Ovary (tissue), 9 donors: Measurements from ENCODE around the gene TSC22D2. TPM values are rescaled to one million over a fixed set of nuclear protein-coding genes. Genes with fewer than 3 reads are reported as not detected.

Source experiments
- DNase-seq, 5 donors: peaks; one replicate each; pipeline ENCODE4 v3.0.0-alpha.2; 2019 to 2020
- H3K27ac ChIP-seq, 2 donors: fragments of 200-600 bp; one replicate each; pipeline versions ENCODE4 v1.5.1 to v1.8.0; 2019 to 2022
- H3K27me3 ChIP-seq: fragments of 200-600 bp; one replicate; pipeline ENCODE4 v1.8.0; 2022
- H3K36me3 ChIP-seq: fragments of 200-600 bp; sonication (generic); one replicate; pipeline ENCODE4 v1.5.1; 2019
- H3K4me1 ChIP-seq: one replicate; pipeline ENCODE4 v1.8.1; 2013; ENCODE audit warnings: mild to moderate bottlenecking, moderate library complexity; ENCODE audit not compliant: insufficient read depth
- H3K4me3 ChIP-seq: fragments of 200-600 bp; sonication (generic); one replicate; pipeline ENCODE4 v1.5.1; 2017
- H3K9me3 ChIP-seq, 2 donors: fragments of 200-600 bp in 1 of 2; sonication (generic) in 1 of 2; one replicate each; pipeline versions ENCODE4 v1.5.1 to v1.8.1; 2013 to 2019; ENCODE audit warnings: mild to moderate bottlenecking in 1 of 2, moderate library complexity in 1 of 2
- CTCF ChIP-seq, 3 donors: fragments of 450-650 bp in 2 of 3; fragments of 200-600 bp in 1 of 3; IDR thresholded peaks; one replicate each; pipeline versions ENCODE4 v1.5.1 to v1.8.0; 2016 to 2022; ENCODE audit warnings: antibody characterized with exemption in 3 of 3, mild to moderate bottlenecking in 1 of 3
- EP300 ChIP-seq: sonication (generic); formaldehyde crosslinking; IDR thresholded peaks from one replicate; pipeline ENCODE4 v1.6.1; 2017; ENCODE audit warnings: antibody characterized with exemption
- POLR2A ChIP-seq: fragments of 450-650 bp; IDR thresholded peaks from one replicate; pipeline ENCODE4 v1.6.1; 2017; ENCODE audit warnings: antibody characterized with exemption, mild to moderate bottlenecking, moderate library complexity
- WGBS, 3 donors: extraction: QIAGEN DNeasy Blood & Tissue Kit in 1 of 3; methylation state at CpG; one replicate each; pipeline versions ENCODE4 v1.1.5 to v1.1.7; 2013 to 2017; 5-methylcytosine and 5-hydroxymethylcytosine counted together
- intact Hi-C, 4 donors: fragments of 100-400 bp; cut with DNase I; formaldehyde crosslinking; loops; one replicate each; pipeline versions ENCODE4 v1.11.0 to v1.15.1; 2022 to 2023
- polyA plus RNA-seq, 2 donors: library from polyadenylated mRNA; stranded (reverse); fragments of 200-250 nt in 1 of 2; fragments of 350-450 nt in 1 of 2; fragmentation: Illumina TruSeq in 1 of 2; extraction: RNeasy Lipid Tissue Mini Kit (QIAGEN cat#74804) in 1 of 2; gene quantifications; one replicate each; pipeline ENCODE4 v1.2.3, GENCODE V29; 2013 to 2014
- total RNA-seq, 7 donors: library from RNA; depleted of rRNA in 2 of 7; stranded (reverse); fragments of >200 nt in 2 of 7; fragmentation: NEBNext Ultra II Directional in 3 of 7; extraction: Animal tissue kit (Norgen Biotek cat#: 25700) in 3 of 7; gene quantifications; one replicate each; pipeline versions ENCODE4 v1.1.0 to v1.2.4, GENCODE V29; 2016 to 2023
- donor health status: DM: no; HTN: no; CAD: no; lungs with moderate emphysema.
- donor health status: DM: no; HTN: no; CAD: no.
- donor health status: Bipolar disorder and iron deficiency.
- donor health status: DM: yes; HTN: yes; CAD: no.
- donor health status: DM: no; HTN: no; CAD: no.
- donor health status: DM: yes; HTN: yes; CAD: no.

TSC22D2 gene
- total and polyA plus RNA-seq, 9 donors: 11.2 to 33.4 (median 23.1) TPM

- H3K36me3 ChIP-seq: no peaks in the 10 kb centered on the region
- intact Hi-C loops: no loop called here
- WGBS, 3 donors: 71 to 78% (median 73%) methylated on average over 2 of the region's 2 CpGs
- no peaks in the 10 kb centered on the region for H3K27me3 ChIP-seq
- no peaks in the 10 kb centered on the region for H3K4me1 ChIP-seq
- DNase-seq: no peak
- H3K9me3 ChIP-seq: no peaks in the 10 kb centered on the region
- no peak overlapping the region for H3K4me3 ChIP-seq
- H3K27ac ChIP-seq: no peak overlapping the region
- TF ChIP-seq POLR2A (no peak), CTCF (IDR thresholded peaks at IDR 0.05) (no peak), EP300 (no peak)
These were observed 36.3 kb downstream of the TSC22D2 start for GRCh38 chr3:150444371-150444770.

GRCh38 chr3:150446470-150446977 is 38.4 kb downstream of the TSC22D2 start:
- 42 to 69% (median 44%) methylated on average over 2 of the region's 2 CpGs for WGBS, 3 donors
- no peak overlapping the region for H3K27ac ChIP-seq

GRCh38 chr3:150447084-150447483 is 39.0 kb downstream of the TSC22D2 start:
- intact Hi-C loops: no loop called here
- 93 to 95% (median 93%) methylated on average over 2 of the region's 2 CpGs for WGBS, 3 donors
- Histone ChIP-seq H3K9me3 (no peaks in the 10 kb centered on the region), H3K4me3 (no peak overlapping the region), H3K4me1 (no peaks in the 10 kb centered on the region), H3K27me3 (no peaks in the 10 kb centered on the region), H3K27ac (no peak overlapping the region), H3K36me3 (no peaks in the 10 kb centered on the region)
- no peak for DNase-seq
- TF ChIP-seq EP300: no peak
- TF ChIP-seq POLR2A: no peak
- TF ChIP-seq CTCF (IDR thresholded peaks at IDR 0.05): no peak

More at GRCh38 chr3:150446470-150446977, 38.4 kb downstream of the TSC22D2 start:
- intact Hi-C loops: no loop called here
- no peak for DNase-seq
- no peaks in the 10 kb centered on the region for H3K36me3 ChIP-seq
- no peaks in the 10 kb centered on the region for H3K4me1 ChIP-seq
- TF ChIP-seq EP300 (no peak), CTCF (IDR thresholded peaks at IDR 0.05) (no peak), POLR2A (no peak)
- no peaks in the 10 kb centered on the region for H3K27me3 ChIP-seq
- H3K4me3 ChIP-seq: no peak overlapping the region
- H3K9me3 ChIP-seq: no peaks in the 10 kb centered on the region

GRCh38 chr3:150447631-150448465 is 39.8 kb downstream of the TSC22D2 start:
- no peak overlapping the region for H3K4me3 ChIP-seq
- no peaks in the 10 kb centered on the region for H3K4me1 ChIP-seq
- H3K27me3 ChIP-seq: no peaks in the 10 kb centered on the region
- 71 to 74% (median 74%) methylated on average over 3 of the region's 3 CpGs for WGBS, 3 donors
- TF ChIP-seq POLR2A (no peak), EP300 (no peak), CTCF (IDR thresholded peaks at IDR 0.05) (no peak)
- DNase-seq: no peak
- no peaks in the 10 kb centered on the region for H3K36me3 ChIP-seq
- no peaks in the 10 kb centered on the region for H3K9me3 ChIP-seq
- intact Hi-C loops: no loop called here
- no peak overlapping the region for H3K27ac ChIP-seq
